ENCODE results near the gene BCAN.

Gene BCAN

GRCh38 chr1:156644640-156645039 lies 2.7 kb downstream of the BCAN start:
- DNase-seq (ENCODE audit: low spot score), result no peak

GRCh38 chr1:156645056-156645455 lies 3.1 kb downstream of the BCAN start:
- DNase-seq (ENCODE audit: low spot score), result no peak

GRCh38 chr1:156645666-156646065 lies 3.7 kb downstream of the BCAN start:
- DNase-seq (ENCODE audit: low spot score), result no peak

- DNase-seq (ENCODE audit: low spot score), result no peak
These were observed 4.9 kb downstream of the BCAN start for GRCh38 chr1:156646738-156647211.

GRCh38 chr1:156647351-156647750 lies 5.4 kb downstream of the BCAN start:
- no peak for DNase-seq (ENCODE audit: low spot score)

- no peak for DNase-seq (ENCODE audit: low spot score)
These were observed 6.6 kb downstream of the BCAN start for GRCh38 chr1:156648496-156648895.

- DNase-seq (ENCODE audit: low spot score), result no peak
These were observed 7.0 kb downstream of the BCAN start for GRCh38 chr1:156648951-156649350.

GRCh38 chr1:156652131-156652991 lies 10.4 kb downstream of the BCAN start:
- DNase-seq (ENCODE audit: low spot score), result no peak

- no peak for DNase-seq (ENCODE audit: low spot score)
These were observed 11.1 kb downstream of the BCAN start for GRCh38 chr1:156652992-156653355.

- DNase-seq (ENCODE audit: low spot score), result no peak
These were observed 12.8 kb downstream of the BCAN start for GRCh38 chr1:156654700-156655099.

GRCh38 chr1:156655151-156655903 lies 13.4 kb downstream of the BCAN start:
- peak; percentile 44 for DNase-seq (ENCODE audit: low spot score)

GRCh38 chr1:156655904-156656516 lies 14.1 kb downstream of the BCAN start:
- DNase-seq (ENCODE audit: low spot score), result no peak

- DNase-seq (ENCODE audit: low spot score), result peak; percentile 80
These were observed 15.2 kb downstream of the BCAN start for GRCh38 chr1:156656806-156657740.

GRCh38 chr1:156657741-156658319 lies 15.9 kb downstream of the BCAN start:
- DNase-seq (ENCODE audit: low spot score), result peak; percentile 40

GRCh38 chr1:156658496-156658895 lies 16.6 kb downstream of the BCAN start:
- peak; percentile 29 for DNase-seq (ENCODE audit: low spot score)

GRCh38 chr1:156658945-156659574 lies 17.1 kb downstream of the BCAN start:
- DNase-seq (ENCODE audit: low spot score), result no peak

GRCh38 chr1:156659661-156659987 lies 17.7 kb downstream of the BCAN start:
- DNase-seq (ENCODE audit: low spot score), result no peak

GRCh38 chr1:156659988-156660751 lies 18.3 kb downstream of the BCAN start:
- DNase-seq (ENCODE audit: low spot score), result peak; percentile 92

GRCh38 chr1:156660752-156661112 lies 18.8 kb downstream of the BCAN start:
- DNase-seq (ENCODE audit: low spot score), result no peak
